GM19397 (cell line): ENCODE results near the gene NIPBL.
"Not testable (repeated sequence)": the region's sequence is repeated elsewhere in the genome, so short reads cannot be mapped to it uniquely, and the experiment has no call there.

Experiments
- ATAC-seq: cut with Tn5 transposase; IDR thresholded peaks from one replicate; pipeline ENCODE4 v1.9.1; 2021; ENCODE audit warnings: mild to moderate bottlenecking, moderate library complexity; ENCODE audit not compliant: unreplicated experiment

The NIPBL gene

GRCh38 chr5:36900283-36900682, 23.7 kb downstream of the NIPBL start:
- no peak for ATAC-seq

DNA sequence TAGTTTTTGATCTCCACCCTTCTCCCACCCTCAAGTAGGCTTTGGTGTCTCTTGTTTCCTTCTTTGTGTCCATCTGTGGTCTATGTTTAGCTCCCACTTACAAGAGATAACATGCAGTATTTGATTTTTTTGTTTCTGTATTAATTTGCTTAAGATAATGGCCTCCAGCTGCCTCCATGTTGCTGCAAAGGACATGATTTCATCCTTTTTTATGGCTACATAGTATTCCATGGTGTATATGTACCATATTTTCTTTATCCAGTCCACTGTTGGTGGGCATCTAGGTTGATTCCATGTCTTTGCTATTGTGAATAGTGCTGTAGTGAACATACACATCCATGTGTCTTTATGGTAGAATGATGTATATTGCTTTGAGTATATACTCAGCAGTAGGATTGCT, 24.5 kb downstream of the NIPBL start:
- not testable (repeated sequence) for ATAC-seq

DNA sequence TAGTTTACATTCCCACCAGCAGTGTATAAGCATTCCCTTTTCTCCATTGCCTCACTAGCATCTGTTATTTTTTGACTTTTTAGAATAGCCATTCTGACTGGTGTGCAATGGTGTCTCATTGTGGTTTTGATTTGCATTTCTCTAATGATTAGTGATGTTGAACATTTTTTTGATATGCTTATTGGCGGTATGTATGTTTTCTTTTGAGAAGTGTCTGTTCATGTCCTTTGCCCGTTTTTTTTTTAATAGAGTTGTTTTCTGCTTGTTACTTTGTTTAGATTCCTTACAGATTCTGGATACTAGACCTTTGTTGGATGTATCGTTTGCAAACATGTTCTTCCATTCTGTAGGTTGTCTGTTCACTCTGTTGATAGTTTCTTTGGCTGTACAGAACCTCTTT, 25.3 kb downstream of the NIPBL start:
- ATAC-seq, result no peak

DNA sequence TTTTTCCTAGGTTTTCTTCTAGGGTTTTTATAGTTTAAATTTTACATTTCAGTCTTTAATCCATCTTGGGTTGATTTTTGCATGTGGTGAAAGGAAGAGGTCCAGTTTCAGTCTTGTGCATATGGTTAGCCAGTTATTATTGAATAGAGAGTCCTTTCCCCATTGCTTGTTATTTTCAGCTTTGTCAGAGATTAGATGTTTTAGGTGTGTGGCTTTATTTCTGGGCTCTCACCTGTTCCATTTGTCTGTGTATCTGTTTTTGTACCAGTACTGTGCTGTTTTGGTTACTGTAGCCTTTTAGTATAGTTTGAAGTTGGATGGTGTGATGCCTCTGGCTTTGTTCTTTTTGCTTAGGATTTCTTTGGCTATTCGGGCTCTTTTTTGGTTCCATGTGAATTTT, 25.8 kb downstream of the NIPBL start:
- ATAC-seq, result no peak

DNA sequence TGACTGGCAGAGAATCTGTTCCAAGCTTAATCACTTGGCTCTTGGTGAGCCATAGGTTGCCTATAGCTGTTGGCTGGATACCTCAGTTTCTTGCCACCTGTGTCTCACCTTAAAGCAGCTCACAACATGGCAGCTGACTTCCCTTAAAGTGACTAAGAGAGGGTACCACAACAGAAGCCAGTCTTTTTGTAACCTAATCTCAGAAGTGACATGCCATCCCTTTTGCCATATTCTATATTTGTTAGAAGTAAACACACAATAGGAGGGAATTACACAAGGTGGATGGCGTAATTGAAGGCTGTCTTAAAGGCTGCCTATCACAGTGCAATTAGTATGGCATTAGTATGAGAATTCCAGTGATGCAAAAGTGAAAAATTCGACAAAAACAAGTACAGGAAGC, 28.1 kb downstream of the NIPBL start:
- no peak for ATAC-seq

- ATAC-seq, result no peak
These were observed 32.1 kb downstream of the NIPBL start for GRCh38 chr5:36908544-36909260.

- no peak for ATAC-seq
These were observed 39.1 kb downstream of the NIPBL start for GRCh38 chr5:36915653-36916052.

DNA sequence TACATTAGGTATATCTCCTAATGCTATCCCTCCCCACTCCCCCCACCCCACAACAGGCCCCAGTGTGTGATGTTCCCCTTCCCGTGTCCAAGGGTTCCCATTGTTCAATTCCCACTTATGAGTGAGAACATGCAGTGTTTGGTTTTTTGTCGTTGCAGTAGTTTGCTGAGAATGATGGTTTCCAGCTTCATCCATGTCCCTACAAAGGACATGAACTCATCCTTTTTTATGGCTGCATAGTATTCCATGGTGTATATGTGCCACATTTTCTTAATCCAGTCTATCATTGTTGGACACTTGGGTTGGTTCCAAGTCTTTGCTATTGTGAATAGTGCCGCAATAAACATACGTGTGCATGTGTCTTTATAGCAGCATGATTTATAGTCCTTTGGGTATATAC, 40.0 kb downstream of the NIPBL start:
- ATAC-seq, result not testable (repeated sequence)

- not testable (repeated sequence) for ATAC-seq
These were observed 40.8 kb downstream of the NIPBL start for GRCh38 chr5:36917358-36917757.

DNA sequence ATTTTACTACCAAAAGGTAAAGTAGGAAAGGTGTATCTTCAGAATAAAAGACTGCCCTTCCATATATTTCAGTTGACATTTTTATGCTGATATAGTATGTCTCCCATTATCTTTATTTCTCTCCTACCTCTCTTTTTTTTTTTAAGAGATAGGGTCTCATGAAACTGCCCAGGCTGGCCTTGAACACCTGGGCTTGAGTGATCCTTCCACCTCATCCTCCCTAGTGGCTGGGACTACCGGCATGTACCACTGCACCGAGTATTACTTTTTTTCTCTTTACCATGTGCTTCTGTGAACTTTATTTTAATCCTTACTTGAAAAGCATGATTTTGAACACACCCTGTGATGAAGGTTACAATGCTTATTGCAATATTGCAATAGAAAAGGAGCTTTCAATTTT, 42.7 kb downstream of the NIPBL start:
- ATAC-seq, result no peak

GRCh38 chr5:36919650-36920049, 43.1 kb downstream of the NIPBL start:
- no peak for ATAC-seq

GRCh38 chr5:36928947-36929346, 52.4 kb downstream of the NIPBL start:
- no peak for ATAC-seq

DNA sequence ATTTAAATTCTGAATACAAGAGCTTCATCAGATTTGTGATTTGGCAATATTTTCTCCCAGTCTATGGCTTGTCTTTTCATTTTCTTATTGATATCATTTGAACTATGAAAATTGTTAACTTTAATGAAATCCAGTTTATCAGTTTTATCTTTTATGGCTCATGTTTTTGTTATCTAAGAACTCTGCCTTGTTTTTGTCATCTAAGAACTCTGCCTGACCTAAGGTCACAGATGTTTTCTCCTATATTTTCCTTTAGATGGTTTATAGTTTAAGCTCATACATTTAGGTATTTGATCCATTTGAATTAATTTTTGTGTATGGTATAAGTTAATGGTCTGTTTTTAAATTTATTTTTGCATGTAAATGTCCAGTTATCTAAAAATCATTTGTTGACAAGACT, 52.9 kb downstream of the NIPBL start:
- ATAC-seq, result no peak

DNA sequence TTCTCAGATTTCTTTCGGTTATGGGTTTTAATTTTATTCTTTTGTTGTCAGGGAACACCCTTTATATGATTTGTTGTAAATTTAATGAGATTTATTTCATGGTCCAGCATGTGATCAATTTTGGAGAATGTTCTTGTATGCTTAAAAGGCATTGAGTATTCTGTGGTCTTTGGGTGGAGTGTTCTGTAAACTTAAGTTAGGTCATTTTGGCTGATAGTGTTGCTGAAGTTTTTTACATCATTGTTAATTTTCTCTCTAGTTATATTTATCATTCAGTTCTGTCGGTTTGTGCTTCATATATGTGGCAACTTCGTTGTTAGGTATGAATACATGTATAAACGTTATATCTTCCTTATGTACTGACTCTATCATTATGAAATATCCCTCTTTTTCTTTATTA, 55.5 kb downstream of the NIPBL start:
- no peak for ATAC-seq

DNA sequence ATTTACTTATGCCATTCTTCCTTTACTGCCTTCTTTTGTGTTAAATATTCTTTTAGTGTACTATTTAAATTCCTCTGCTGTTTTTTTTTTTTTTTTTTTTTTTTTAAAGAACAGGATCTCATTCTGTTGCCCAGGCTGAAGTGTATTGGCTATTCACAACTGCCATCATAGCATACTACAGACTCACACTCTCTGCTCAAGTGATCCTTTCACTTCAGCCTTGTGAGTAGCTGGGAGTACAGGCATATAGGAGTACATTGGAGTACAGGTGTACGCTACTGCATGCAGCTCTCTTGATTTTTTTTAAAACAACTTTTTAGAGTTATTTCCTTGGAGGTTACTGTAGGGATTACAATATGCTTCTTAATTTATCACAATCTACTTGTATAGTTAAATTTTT, 56.1 kb downstream of the NIPBL start:
- no peak for ATAC-seq

GRCh38 chr5:36934740-36935356, 58.3 kb downstream of the NIPBL start:
- ATAC-seq, result no peak

GRCh38 chr5:36935805-36936204, 59.2 kb downstream of the NIPBL start:
- ATAC-seq, result no peak

GRCh38 chr5:36936309-36936708, 59.7 kb downstream of the NIPBL start:
- ATAC-seq, result no peak

DNA sequence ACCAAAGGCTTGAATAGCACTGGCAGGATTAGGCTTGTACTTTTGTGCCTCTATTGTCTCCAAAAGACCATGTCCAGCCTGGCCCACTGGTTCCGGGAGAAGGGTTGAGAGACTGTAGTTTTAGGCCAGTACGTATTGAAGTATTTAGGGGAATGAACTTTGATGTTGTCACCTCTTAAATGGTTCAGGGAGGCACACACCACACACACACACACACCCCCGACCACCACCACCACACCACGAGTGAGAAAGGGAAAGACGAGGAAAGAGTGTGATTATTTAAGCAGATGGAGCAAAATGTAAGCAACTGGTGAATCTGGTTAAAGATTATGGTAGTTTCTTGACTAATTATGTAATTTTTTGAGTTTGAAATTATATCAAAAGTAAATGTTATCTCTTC, 61.6 kb downstream of the NIPBL start:
- ATAC-seq, result no peak

DNA sequence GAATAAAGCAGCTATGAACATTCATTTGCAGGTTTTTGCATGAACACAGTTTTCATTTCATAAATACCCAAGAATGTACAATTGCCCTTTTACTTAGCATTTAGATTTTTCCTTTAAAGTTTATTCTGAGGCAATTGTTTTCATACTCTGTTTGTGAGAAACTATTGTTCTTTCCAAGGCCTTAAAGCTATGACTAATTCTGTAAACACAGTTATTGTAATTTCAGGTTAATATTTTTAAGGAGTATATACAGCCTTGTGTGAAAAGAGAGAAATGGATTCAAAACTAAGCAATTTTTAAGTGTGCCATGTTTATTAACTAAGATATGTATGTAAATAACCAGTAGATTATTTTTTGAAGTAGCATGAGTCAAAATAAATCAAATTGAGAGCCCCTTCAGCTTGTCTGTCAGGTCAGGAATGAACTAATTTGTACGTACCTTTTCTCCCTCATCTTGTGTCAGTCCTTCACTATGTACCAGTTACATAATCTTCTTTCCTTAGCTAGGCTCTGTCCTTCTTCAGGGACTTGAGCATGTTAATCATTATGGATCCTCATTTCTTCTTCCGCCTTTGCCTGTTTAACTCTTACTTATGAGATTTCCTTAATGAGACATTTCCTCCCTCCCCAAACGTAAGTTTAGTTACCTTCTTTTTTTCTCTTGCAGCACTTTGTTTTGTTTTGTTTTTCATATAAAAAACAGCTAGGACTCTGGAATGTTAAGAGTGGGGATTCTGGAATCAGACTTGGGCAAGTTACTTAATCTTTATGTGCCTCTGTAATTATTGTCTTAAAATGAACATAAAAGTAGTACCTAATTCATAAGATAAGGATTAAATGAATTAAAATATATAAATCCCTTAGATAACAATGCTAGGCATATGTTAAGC, 63.6 kb downstream of the NIPBL start:
- ATAC-seq, result no peak

GRCh38 chr5:36943584-36943983, 67.0 kb downstream of the NIPBL start:
- ATAC-seq, result no peak

- ATAC-seq, result no peak
These were observed 67.5 kb downstream of the NIPBL start for GRCh38 chr5:36944024-36944423.
